Erythroblast (primary cell): ENCODE data around the gene TLR1.

Experiments used
- GATA1 ChIP-seq: IDR thresholded peaks from 2 replicates; pipeline ENCODE4 v1.6.1; 2011; ENCODE audit warnings: low read depth, mild to moderate bottlenecking, control low read depth, low read length, moderate library complexity
- POLR2A ChIP-seq: IDR thresholded peaks from 2 replicates; pipeline ENCODE4 v1.6.1; 2011; ENCODE audit warnings: mild to moderate bottlenecking, low read length

- TF ChIP-seq POLR2A: no peak
- no peak for TF ChIP-seq GATA1
These were observed 24.6 kb upstream of the TLR1 start for GRCh38 chr4:38829237-38829636.
